OCI-LY3 (cell line): ENCODE results near the gene CKLF.
A peak's percentile ranks its signal among the peaks of the same experiment; 100 is the strongest.

Source experiments
- CTCF ChIP-seq: fragments of 200-600, 300-600 bp; sonication (generic); IDR thresholded peaks from 2 replicates; pipeline ENCODE4 v1.5.1; 2014; ENCODE audit warnings: antibody characterized with exemption, low read length, low read depth
- EZH2phosphoT487 ChIP-seq: fragments of 200-600 bp; shearing (Covaris generic); IDR thresholded peaks from 2 replicates; pipeline ENCODE4 v1.6.1; 2018; ENCODE audit warnings: antibody characterized with exemption, mixed run types, low read depth

- TF ChIP-seq CTCF (peak; percentile 94), EZH2phosphoT487 (no peak)
Observed at GRCh38 chr16:66608241-66609138, 56.1 kb downstream of the CKLF start.
